Activated CD4-positive, alpha-beta T cell treated with anti-CD3 and anti-CD28 coated beads for 36 hours (primary cell): ENCODE data around the gene ZFPL1. TPM values are rescaled to one million over a fixed set of nuclear protein-coding genes. Genes with fewer than 3 reads are reported as not detected.

Source experiments
- ATAC-seq: fragments of 200-7000 bp; cut with Tn5 transposase; one replicate; pipeline ENCODE4 v1.10.0; 2021; ENCODE audit warnings: mild to moderate bottlenecking, moderate library complexity
- CTCF ChIA-PET: fragments of 350-600 bp; sonication (Branson Sonifier 250); formaldehyde crosslinking; loops from one replicate; lab custom pipeline; 2021; ENCODE audit warnings: antibody characterized with exemption; lab: Charles Lee
- POLR2A ChIA-PET: fragments of 350-600 bp; sonication (Branson Sonifier 250); formaldehyde crosslinking; loops from one replicate; lab custom pipeline; 2021; ENCODE audit warnings: antibody characterized with exemption, inconsistent platforms; lab: Charles Lee
- DNase-seq: peaks from one replicate; pipeline ENCODE4 v3.0.0-alpha.2; 2020
- H3K27ac Mint-ChIP-seq: one replicate; pipeline ENCODE4 v1.8.0; 2021; ENCODE audit warnings: mixed read lengths
- H3K27me3 Mint-ChIP-seq: one replicate; pipeline ENCODE4 v1.8.0; 2021; ENCODE audit warnings: mixed read lengths
- H3K36me3 Mint-ChIP-seq: one replicate; pipeline ENCODE4 v1.8.0; 2021; ENCODE audit warnings: low read depth, mixed read lengths
- H3K4me1 Mint-ChIP-seq: one replicate; pipeline ENCODE4 v1.8.0; 2021; ENCODE audit warnings: mixed read lengths
- H3K4me3 Mint-ChIP-seq: one replicate; pipeline ENCODE4 v1.8.0; 2021; ENCODE audit warnings: mild to moderate bottlenecking, moderate library complexity, mixed read lengths
- H3K9me3 Mint-ChIP-seq: one replicate; pipeline ENCODE4 v1.8.0; 2021; ENCODE audit warnings: low read depth, mixed read lengths
- intact Hi-C, 2 experiments: fragments of 100-400 bp; cut with DNase I in 1 of 2; cut with micrococcal nuclease in 1 of 2; formaldehyde crosslinking; loops; one replicate each; pipeline versions ENCODE4 v1.14.2 to v1.15.1; 2022 to 2024; cut with DNase I, micrococcal nuclease
- total RNA-seq, 2 experiments: library from RNA; stranded (reverse); gene quantifications; one replicate each; pipeline ENCODE4 v1.2.3, GENCODE V29; 2021

ZFPL1 gene
- total RNA-seq, 2 experiments from 2014 or later = 24.2 to 31.8 TPM

- no peaks in the 10 kb centered on the region for H3K9me3 Mint-ChIP-seq
- peaks cover 8% of the 10 kb centered on the region for H3K36me3 Mint-ChIP-seq
- no peak for DNase-seq
- H3K4me3 Mint-ChIP-seq = no peak overlapping the region
- ChIA-PET POLR2A (interaction anchor here (0.6 to 2.6 kb wide), 7 partner anchors 10 to 153 kb away, joined by 3 to 14 read pairs (median 3); partner anchors contain the start of genes CDCA5, FAU and MRPL49), CTCF (interaction anchor here (0.7 to 4.9 kb wide), 15 partner anchors 9 to 261 kb away, joined by 3 to 56 read pairs (median 5); partner anchors contain the start of genes ARL2, DPF2, FAU and MRPL49)
- no peaks in the 10 kb centered on the region for H3K27me3 Mint-ChIP-seq
- ATAC-seq = no peak
- peaks cover 42% of the 10 kb centered on the region for H3K4me1 Mint-ChIP-seq
- H3K27ac Mint-ChIP-seq = no peak overlapping the region
- intact Hi-C loops = loop anchor here (1.0 to 10.0 kb wide), 7 partner anchors 25 to 865 kb away; partner anchors contain the start of genes CDCA5 (in 2 of the 2), ZFPL1 (in 2 of the 2), ATG2A (in 1 of the 2) and CAPN1 (in 1 of the 2)
Measured at GRCh38 chr11:65109231-65110198, 25.5 kb downstream of the ZFPL1 start.

DNA sequence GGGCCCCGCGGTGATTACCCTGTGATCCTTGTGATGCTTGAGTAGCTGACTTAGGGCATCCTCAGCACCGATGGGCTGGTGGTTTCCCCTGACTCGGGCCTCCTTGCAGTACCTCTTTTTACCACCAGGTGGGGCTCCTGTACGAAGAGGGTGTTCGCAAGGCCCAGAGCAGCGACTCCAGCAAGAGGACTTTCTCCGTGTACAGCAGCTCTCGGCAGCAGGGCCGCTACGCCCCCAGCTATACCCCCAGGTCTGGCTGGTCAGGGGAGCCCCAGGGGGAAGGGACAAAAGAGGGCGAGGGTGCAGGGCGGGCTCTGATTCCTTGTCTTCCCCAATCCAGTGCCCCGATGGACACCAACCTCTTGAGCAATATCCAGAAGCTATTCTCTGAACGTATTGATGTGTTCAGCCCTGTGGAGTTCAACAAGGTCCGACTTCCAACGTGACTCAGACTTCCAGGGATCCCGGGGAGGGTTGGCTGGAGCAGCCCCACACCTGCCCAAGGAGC is 26.4 kb downstream of the ZFPL1 start:
- peaks cover 8% of the 10 kb centered on the region for H3K36me3 Mint-ChIP-seq
- H3K4me3 Mint-ChIP-seq = no peak overlapping the region

DNA sequence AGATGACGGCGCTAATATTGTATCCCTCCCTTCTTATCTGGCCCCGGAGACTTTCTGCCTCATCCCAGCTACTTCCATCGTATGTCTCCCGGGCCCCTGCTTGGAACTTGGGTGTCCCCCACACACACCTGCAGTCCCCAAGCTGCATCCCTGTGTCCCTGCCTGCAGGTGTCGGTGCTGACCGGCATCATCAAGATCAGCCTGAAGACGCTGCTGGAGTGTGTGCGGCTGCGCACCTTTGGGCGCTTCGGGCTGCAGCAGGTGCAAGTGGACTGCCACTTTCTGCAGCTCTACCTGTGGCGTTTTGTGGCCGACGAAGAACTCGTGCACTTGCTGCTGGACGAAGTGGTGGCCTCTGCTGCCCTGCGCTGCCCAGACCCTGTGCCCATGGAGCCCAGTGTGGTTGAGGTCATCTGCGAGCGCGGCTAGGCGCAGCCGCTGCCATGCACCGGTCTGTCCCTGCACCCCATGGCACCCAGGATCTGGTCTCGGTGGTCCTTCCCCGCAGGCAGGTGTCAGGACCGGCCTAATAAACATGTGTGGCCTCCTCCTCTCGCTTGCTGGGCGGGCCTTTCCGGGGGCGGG is 27.2 kb downstream of the ZFPL1 start:
- Mint-ChIP-seq H3K27me3 (no peaks in the 10 kb centered on the region), H3K27ac (peak overlapping the region; percentile 74), H3K4me3 (peak overlapping the region; percentile 83), H3K36me3 (peaks cover 7% of the 10 kb centered on the region), H3K4me1 (peaks cover 46% of the 10 kb centered on the region), H3K9me3 (no peaks in the 10 kb centered on the region)
- ChIA-PET CTCF (interaction anchor here (0.7 to 4.9 kb wide), 19 partner anchors 9 to 263 kb away, joined by 3 to 56 read pairs (median 5); partner anchors contain the start of genes ARL2, CAPN1, DPF2 and SYVN1), POLR2A (interaction anchor here (0.5 to 2.6 kb wide), 4 partner anchors 11 to 365 kb away, joined by 3 to 14 read pairs (median 3); partner anchors contain the start of genes FAU and MRPL49)
- no peak for DNase-seq
- ATAC-seq = no peak
- intact Hi-C loops = loop anchor here (1.0 to 10.0 kb wide), 7 partner anchors 15 to 866 kb away; partner anchors contain the start of genes VPS51 (in 2 of the 2), ATG2A (in 1 of the 2), CCDC88B (in 1 of the 2) and CDC42EP2 (in 1 of the 2)

More for the DNA sequence above, 26.4 kb downstream of the ZFPL1 start:
- CTCF ChIA-PET = interaction anchor here (0.6 to 4.9 kb wide), 20 partner anchors 9 to 262 kb away, joined by 3 to 56 read pairs (median 5); partner anchors contain the start of genes ARL2, CAPN1, DPF2 and FAU
- Mint-ChIP-seq H3K9me3 (no peaks in the 10 kb centered on the region), H3K27me3 (no peaks in the 10 kb centered on the region), H3K27ac (peak overlapping the region; percentile 24), H3K4me1 (peaks cover 42% of the 10 kb centered on the region)
- ATAC-seq (peak; percentile 63), DNase-seq (peak; percentile 97)
- intact Hi-C loops = loop anchor here (1.0 to 10.0 kb wide), 7 partner anchors 26 to 866 kb away; partner anchors contain the start of genes CDCA5 (in 2 of the 2), ZFPL1 (in 2 of the 2), ATG2A (in 1 of the 2) and CAPN1 (in 1 of the 2)
- POLR2A ChIA-PET = interaction anchor here (0.8 to 2.6 kb wide), 5 partner anchors 11 to 152 kb away, joined by 3 to 14 read pairs (median 3); partner anchors contain the start of genes CDCA5, FAU and MRPL49

GRCh38 chr11:65111744-65112545 is 27.9 kb downstream of the ZFPL1 start, which contains the start of gene TM7SF2:
Gene TM7SF2, plus strand, starts transcription at chr11:65111872. Its CDS starts 144 bp downstream, at chr11:65112016.
- ATAC-seq = peak; percentile 78
- intact Hi-C loops = loop anchor here (1.0 to 10.0 kb wide), 9 partner anchors 16 to 867 kb away; partner anchors contain the start of genes VPS51 (in 2 of the 2), ARL2 (in 1 of the 2), ATG2A (in 1 of the 2) and CCDC88B (in 1 of the 2)
- ChIA-PET CTCF (interaction anchor here (0.6 to 4.9 kb wide), 14 partner anchors 9 to 261 kb away, joined by 3 to 56 read pairs (median 4); partner anchors contain the start of genes FAU, MRPL49 and VPS51), POLR2A (interaction anchor here (0.5 to 2.6 kb wide), 7 partner anchors 8 to 365 kb away, joined by 3 to 14 read pairs (median 3); partner anchors contain the start of genes FAU and MRPL49)
- H3K27me3 Mint-ChIP-seq = no peaks in the 10 kb centered on the region
- peak; percentile 98 for DNase-seq
- peaks cover 50% of the 10 kb centered on the region for H3K4me1 Mint-ChIP-seq
- H3K36me3 Mint-ChIP-seq = peaks cover 11% of the 10 kb centered on the region
- peak within 1 kb of the TSS; percentile 83 for H3K4me3 Mint-ChIP-seq
- H3K27ac Mint-ChIP-seq = peak within 1 kb of the TSS; percentile 74
- H3K9me3 Mint-ChIP-seq = no peaks in the 10 kb centered on the region

- Mint-ChIP-seq H3K27ac (peak overlapping the region; percentile 84), H3K4me3 (peak overlapping the region; percentile 83), H3K9me3 (no peaks in the 10 kb centered on the region), H3K27me3 (no peaks in the 10 kb centered on the region), H3K4me1 (peaks cover 50% of the 10 kb centered on the region), H3K36me3 (peaks cover 12% of the 10 kb centered on the region)
- POLR2A ChIA-PET = interaction anchor here (0.6 to 1.0 kb wide), 4 partner anchors 9 to 167 kb away, joined by 3 to 4 read pairs (median 3); no protein-coding TSS in a partner anchor
- intact Hi-C loops = loop anchor here (1.0 to 10.0 kb wide), 6 partner anchors 71 to 868 kb away; partner anchors contain the start of genes ARL2 (in 1 of the 2), ATG2A (in 1 of the 2), CCDC88B (in 1 of the 2) and FKBP2 (in 1 of the 2)
- CTCF ChIA-PET = interaction anchor here (0.6 to 4.9 kb wide), 16 partner anchors 9 to 331 kb away, joined by 3 to 56 read pairs (median 3); partner anchors contain the start of genes FAU, MRPL49, POLA2 and VPS51
- peak; percentile 89 for DNase-seq
- ATAC-seq = peak; percentile 53
Measured at GRCh38 chr11:65112546-65113360, 28.7 kb downstream of the ZFPL1 start.

GRCh38 chr11:65113361-65113756 is 29.3 kb downstream of the ZFPL1 start:
- H3K36me3 Mint-ChIP-seq = peaks cover 18% of the 10 kb centered on the region
- ATAC-seq = no peak
- H3K27me3 Mint-ChIP-seq = no peaks in the 10 kb centered on the region
- peak overlapping the region; percentile 83 for H3K4me3 Mint-ChIP-seq
- no peak for DNase-seq
- H3K27ac Mint-ChIP-seq = peak overlapping the region; percentile 84
- intact Hi-C loops = loop anchor here (5.0 to 10.0 kb wide), 4 partner anchors 196 to 869 kb away; partner anchors contain the start of genes ATG2A (in 1 of the 2), CCDC88B (in 1 of the 2), FKBP2 (in 1 of the 2) and PPP1R14B (in 1 of the 2)
- POLR2A ChIA-PET = interaction anchor here (0.6 kb wide), 1 partner anchor 79 kb away, joined by 3 read pairs; no protein-coding TSS in a partner anchor
- H3K4me1 Mint-ChIP-seq = peaks cover 54% of the 10 kb centered on the region
- H3K9me3 Mint-ChIP-seq = no peaks in the 10 kb centered on the region
- CTCF ChIA-PET = interaction anchor here (0.6 to 4.9 kb wide), 13 partner anchors 8 to 332 kb away, joined by 3 to 56 read pairs (median 3); partner anchors contain the start of genes FAU, MRPL49, POLA2 and VPS51

GRCh38 chr11:65113839-65114238 is 29.8 kb downstream of the ZFPL1 start:
- no peak for DNase-seq
- CTCF ChIA-PET = interaction anchor here (0.6 to 4.9 kb wide), 6 partner anchors 8 to 254 kb away, joined by 3 to 56 read pairs (median 4); partner anchors contain the start of genes FAU, MRPL49, POLA2 and VPS51
- intact Hi-C loops = loop anchor here (5.0 to 10.0 kb wide), 4 partner anchors 197 to 869 kb away; partner anchors contain the start of genes ATG2A (in 1 of the 2), CCDC88B (in 1 of the 2), FKBP2 (in 1 of the 2) and PPP1R14B (in 1 of the 2)
- ATAC-seq = no peak
- Mint-ChIP-seq H3K36me3 (peaks cover 23% of the 10 kb centered on the region), H3K4me1 (peaks cover 59% of the 10 kb centered on the region), H3K9me3 (no peaks in the 10 kb centered on the region), H3K27me3 (no peaks in the 10 kb centered on the region), H3K4me3 (peak overlapping the region; percentile 83), H3K27ac (peak overlapping the region; percentile 84)
- POLR2A ChIA-PET = interaction anchor here (0.6 kb wide), 1 partner anchor 80 kb away, joined by 3 read pairs; no protein-coding TSS in a partner anchor

DNA sequence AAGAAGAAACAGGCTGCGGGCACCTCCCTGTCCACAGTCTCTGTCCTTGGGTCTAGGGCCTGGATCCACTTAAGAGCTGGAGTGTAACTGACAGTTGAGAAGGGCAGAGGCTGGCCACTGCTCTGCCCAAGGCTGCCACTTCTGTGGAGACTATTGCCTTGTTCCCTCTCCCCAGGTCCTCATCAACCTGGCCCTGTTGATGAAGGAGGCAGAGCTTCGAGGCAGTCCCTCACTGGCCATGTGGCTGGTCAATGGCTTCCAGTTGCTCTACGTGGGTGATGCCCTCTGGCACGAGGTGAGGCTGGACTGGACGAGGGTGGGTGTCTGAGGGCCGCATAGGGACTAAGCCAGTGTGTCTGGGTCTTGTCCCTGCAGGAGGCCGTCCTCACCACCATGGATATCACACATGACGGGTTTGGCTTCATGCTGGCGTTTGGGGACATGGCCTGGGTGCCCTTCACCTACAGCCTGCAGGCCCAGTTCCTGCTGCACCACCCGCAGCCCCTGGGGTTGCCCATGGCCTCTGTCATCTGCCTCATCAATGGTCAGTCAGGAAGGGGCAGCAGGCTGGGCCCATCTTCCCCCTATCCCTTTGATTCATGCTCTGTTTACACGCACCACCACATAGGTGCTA is 30.6 kb downstream of the ZFPL1 start:
- ATAC-seq (no peak), DNase-seq (no peak)
- Mint-ChIP-seq H3K4me3 (no peak overlapping the region), H3K9me3 (no peaks in the 10 kb centered on the region), H3K36me3 (peaks cover 29% of the 10 kb centered on the region), H3K27me3 (no peaks in the 10 kb centered on the region), H3K4me1 (peaks cover 62% of the 10 kb centered on the region), H3K27ac (no peak overlapping the region)
- ChIA-PET POLR2A (interaction anchor here (0.6 kb wide), 1 partner anchor 402 kb away, joined by 4 read pairs; no protein-coding TSS in a partner anchor), CTCF (interaction anchor here (0.6 to 4.9 kb wide), 3 partner anchors 18 to 148 kb away, joined by 3 to 56 read pairs (median 3); partner anchors contain the start of gene VPS51)
- intact Hi-C loops = loop anchor here (5.0 to 10.0 kb wide), 4 partner anchors 197 to 870 kb away; partner anchors contain the start of genes ATG2A (in 1 of the 2), CCDC88B (in 1 of the 2), FKBP2 (in 1 of the 2) and PPP1R14B (in 1 of the 2)
